Neural cell (in vitro differentiated cells): Measurements from ENCODE around the gene MLIP. TPM values are rescaled to one million over a fixed set of nuclear protein-coding genes. Genes with fewer than 3 reads are reported as not detected.

Experiments
- H2AFZ ChIP-seq: fragments of 200-600, 300-800 bp; sonication (generic), shearing (Covaris generic); 2 replicates; pipeline ENCODE4 v1.6.0; 2014; ENCODE audit warnings: low read depth, mild to moderate bottlenecking, antibody characterized with exemption, low read length, moderate library complexity
- H3F3A ChIP-seq: fragments of 200-600 bp; shearing (Covaris generic); 2 replicates; pipeline ENCODE4 v1.6.1; 2016; ENCODE audit warnings: mild to moderate bottlenecking, moderate library complexity, mixed read lengths, antibody characterized with exemption, low read length; ENCODE audit not compliant: insufficient read depth, poor library complexity, severe bottlenecking
- H3K27ac ChIP-seq: fragments of 200-600, 300-800 bp; sonication (generic), shearing (Covaris generic); 2 replicates; pipeline ENCODE4 v1.5.1; 2014; ENCODE audit warnings: mild to moderate bottlenecking, low read length, moderate library complexity
- H3K27me3 ChIP-seq: fragments of 300-800, 200-600 bp; sonication (generic), shearing (Covaris generic); 2 replicates; pipeline ENCODE4 v1.6.0; 2014; ENCODE audit warnings: mild to moderate bottlenecking, low read depth, low read length, moderate library complexity; ENCODE audit not compliant: insufficient read depth
- H3K36me3 ChIP-seq: fragments of 300-800, 200-600 bp; sonication (generic), shearing (Covaris generic); 2 replicates; pipeline ENCODE4 v1.5.1; 2014; ENCODE audit warnings: mild to moderate bottlenecking, antibody characterized with exemption, low read length, moderate library complexity; ENCODE audit not compliant: insufficient read depth
- H3K4me2 ChIP-seq: fragments of 300-800, 200-600 bp; sonication (generic), shearing (Covaris generic); 2 replicates; pipeline ENCODE4 v1.6.0; 2014; ENCODE audit warnings: mild to moderate bottlenecking, low read length
- H3K4me3 ChIP-seq: fragments of 300-800, 200-600 bp; sonication (generic), shearing (Covaris generic); 2 replicates; pipeline ENCODE4 v1.5.1; 2014; ENCODE audit warnings: mild to moderate bottlenecking, low read length, moderate library complexity
- H3K79me2 ChIP-seq: fragments of 200-600 bp; shearing (Covaris generic); replicated peaks from 2 replicates; pipeline ENCODE4 v1.6.0; 2014; ENCODE audit warnings: mild to moderate bottlenecking, low read length, moderate library complexity; ENCODE audit not compliant: insufficient read depth
- H3K9ac ChIP-seq: fragments of 300-800, 200-600 bp; sonication (generic), shearing (Covaris generic); 2 replicates; pipeline ENCODE4 v1.6.1; 2016; ENCODE audit warnings: mild to moderate bottlenecking, low read length, mixed read lengths
- H3K9me2 ChIP-seq: fragments of 200-600 bp; shearing (Covaris generic); 2 replicates; pipeline ENCODE4 v1.6.1; 2016; ENCODE audit warnings: mild to moderate bottlenecking, low read length, mixed read lengths; ENCODE audit not compliant: insufficient read depth
- H3K9me3 ChIP-seq: fragments of 200-600, 300-800 bp; sonication (generic), shearing (Covaris generic); 2 replicates; pipeline ENCODE4 v1.6.1; 2016; ENCODE audit warnings: mild to moderate bottlenecking, mixed run types, low read length, moderate library complexity, mixed read lengths
- H4K20me1 ChIP-seq: fragments of 200-600 bp; shearing (Covaris generic); 2 replicates; pipeline ENCODE4 v1.6.1; 2016; ENCODE audit warnings: mild to moderate bottlenecking, mixed run types; ENCODE audit not compliant: insufficient read depth
- CTCF ChIP-seq: fragments of 450-650 bp; IDR thresholded peaks from 2 replicates; pipeline ENCODE4 v1.5.1; 2014; ENCODE audit warnings: antibody characterized with exemption, mild to moderate bottlenecking, moderate library complexity; ENCODE audit not compliant: poor library complexity, severe bottlenecking
- EP300 ChIP-seq: fragments of 450-650 bp; conservative IDR thresholded peaks from 2 replicates; pipeline ENCODE4 v1.6.1; 2014; ENCODE audit warnings: antibody characterized with exemption, mild to moderate bottlenecking, moderate library complexity; ENCODE audit not compliant: poor library complexity, severe bottlenecking
- EZH2 ChIP-seq: fragments of 200-600, 300-800 bp; shearing (Covaris generic), sonication (generic); IDR thresholded peaks from 2 replicates; pipeline ENCODE4 v1.6.1; 2014; ENCODE audit warnings: antibody characterized with exemption, low read length, borderline replicate concordance, mild to moderate bottlenecking; ENCODE audit not compliant: insufficient read depth, poor library complexity, severe bottlenecking
- MXI1 ChIP-seq: fragments of 450-650 bp; conservative IDR thresholded peaks from 2 replicates; pipeline ENCODE4 v1.6.1; 2014; ENCODE audit warnings: antibody characterized with exemption, mild to moderate bottlenecking; ENCODE audit not compliant: poor library complexity, severe bottlenecking
- POLR2AphosphoS5 ChIP-seq: IDR thresholded peaks from 2 replicates; pipeline ENCODE4 v1.6.1; 2012
- RAD21 ChIP-seq: fragments of 450-650 bp; conservative IDR thresholded peaks from 2 replicates; pipeline ENCODE4 v1.6.1; 2014; ENCODE audit warnings: antibody characterized with exemption, mild to moderate bottlenecking, moderate library complexity
- REST ChIP-seq: IDR thresholded peaks from 2 replicates; pipeline ENCODE4 v1.6.1; 2012; ENCODE audit warnings: borderline replicate concordance
- SMC3 ChIP-seq: fragments of 450-650 bp; conservative IDR thresholded peaks from 2 replicates; pipeline ENCODE4 v1.6.1; 2014; ENCODE audit warnings: antibody characterized with exemption, mild to moderate bottlenecking, moderate library complexity; ENCODE audit not compliant: poor library complexity
- TAF1 ChIP-seq: IDR thresholded peaks from 2 replicates; pipeline ENCODE4 v1.6.1; 2012; ENCODE audit warnings: low read depth
- polyA plus RNA-seq: library from polyadenylated mRNA; depleted of rRNA; stranded (reverse); fragments of >200 nt; gene quantifications from 2 replicates; pipeline ENCODE4 v1.2.3, GENCODE V29; 2014

MLIP gene
- polyA plus RNA-seq, 1 donor from 2014 or later, result not detected

GRCh38 chr6:54107470-54108090 is 3.7 kb upstream of the MLIP start:
- H4K20me1 ChIP-seq, result no peaks in the 10 kb centered on the region
- H2AFZ ChIP-seq, result no peak overlapping the region
- H3K27me3 ChIP-seq, result no peaks in the 10 kb centered on the region
- no peaks in the 10 kb centered on the region for H3K79me2 ChIP-seq
- H3K9ac ChIP-seq, result no peak overlapping the region
- H3K36me3 ChIP-seq, result no peaks in the 10 kb centered on the region
- H3K9me3 ChIP-seq, result no peaks in the 10 kb centered on the region
- H3F3A ChIP-seq, result no peaks in the 10 kb centered on the region
- H3K4me3 ChIP-seq, result no peak overlapping the region
- H3K9me2 ChIP-seq, result no peaks in the 10 kb centered on the region
- no peak overlapping the region for H3K27ac ChIP-seq
- no peak overlapping the region for H3K4me2 ChIP-seq
- no peak for TF ChIP-seq SMC3
- TF ChIP-seq EP300, result no peak
- TF ChIP-seq POLR2AphosphoS5, result no peak
- no peak for TF ChIP-seq EZH2
- TF ChIP-seq REST, result no peak
- TF ChIP-seq TAF1, result no peak
- TF ChIP-seq CTCF, result no peak
- TF ChIP-seq RAD21, result no peak
- no peak for TF ChIP-seq MXI1

GRCh38 chr6:54108271-54108670 is 3.0 kb upstream of the MLIP start:
- Histone ChIP-seq H3K9me3 (no peaks in the 10 kb centered on the region), H3K36me3 (no peaks in the 10 kb centered on the region), H3F3A (no peaks in the 10 kb centered on the region), H3K4me3 (no peak overlapping the region), H4K20me1 (no peaks in the 10 kb centered on the region), H3K27me3 (no peaks in the 10 kb centered on the region), H3K4me2 (no peak overlapping the region), H3K79me2 (no peaks in the 10 kb centered on the region), H3K27ac (no peak overlapping the region), H2AFZ (no peak overlapping the region), H3K9me2 (no peaks in the 10 kb centered on the region), H3K9ac (no peak overlapping the region)
- TF ChIP-seq CTCF (no peak), POLR2AphosphoS5 (no peak), RAD21 (no peak), EZH2 (no peak), TAF1 (no peak), REST (no peak), SMC3 (no peak), EP300 (no peak), MXI1 (no peak)
